OCI-LY7 (cell line): ENCODE data around the gene ZNF783. TPM values are rescaled to one million over a fixed set of nuclear protein-coding genes. Genes with fewer than 3 reads are reported as not detected.
"Not testable (repeated sequence)": the region's sequence is repeated elsewhere in the genome, so short reads cannot be mapped to it uniquely, and the experiment has no call there.

Source experiments
- BruUV-seq: library from RNA; stranded (reverse); fragments of 400-500 nt; replicated peaks from 2 replicates; lab custom pipeline; 2021; lab: Mats Ljungman, UMichigan
- CTCF ChIA-PET: fragments of 300-600 bp; sonication (Branson Sonifier 250); formaldehyde crosslinking; loops from one replicate; lab custom pipeline; 2022; ENCODE audit warnings: antibody characterized with exemption; ENCODE audit not compliant: unreplicated experiment; lab: Charles Lee
- POLR2A ChIA-PET: fragments of 300-600 bp; sonication (Branson Sonifier 250); formaldehyde crosslinking; loops from one replicate; lab custom pipeline; 2022; ENCODE audit warnings: antibody characterized with exemption; lab: Charles Lee
- DNase-seq: peaks from one replicate; pipeline ENCODE4 v3.0.0-alpha.2; 2015; ENCODE audit warnings: low spot score
- H2AFZ ChIP-seq: fragments of 200-600 bp; sonication (generic), shearing (Covaris generic); 2 replicates; pipeline ENCODE4 v1.6.1; 2014; ENCODE audit warnings: mild to moderate bottlenecking, antibody characterized with exemption, low read length, moderate library complexity
- H3K27ac ChIP-seq: fragments of 200-600 bp; sonication (generic); 2 replicates; pipeline ENCODE4 v1.5.1; 2014; ENCODE audit warnings: mixed run types, low read depth, mild to moderate bottlenecking, moderate library complexity, low read length, inconsistent platforms; ENCODE audit not compliant: poor library complexity, severe bottlenecking
- H3K36me3 ChIP-seq: fragments of 200-600 bp; sonication (generic); 2 replicates; pipeline ENCODE4 v1.6.1; 2014; ENCODE audit warnings: mild to moderate bottlenecking, antibody characterized with exemption, low read length, moderate library complexity, mixed read lengths; ENCODE audit not compliant: insufficient read depth
- H3K4me1 ChIP-seq: fragments of 200-600 bp; sonication (generic); 2 replicates; pipeline ENCODE4 v1.5.1; 2014; ENCODE audit warnings: mild to moderate bottlenecking, low read length; ENCODE audit not compliant: insufficient read depth, poor library complexity, severe bottlenecking
- H3K4me2 ChIP-seq: fragments of 200-600 bp; sonication (generic); 2 replicates; pipeline ENCODE4 v1.6.1; 2014; ENCODE audit warnings: mild to moderate bottlenecking, low read length
- H3K4me3 ChIP-seq: fragments of 200-600 bp; sonication (generic); 2 replicates; pipeline ENCODE4 v1.5.1; 2014; ENCODE audit warnings: mild to moderate bottlenecking, low read depth, low read length; ENCODE audit not compliant: poor library complexity, severe bottlenecking
- H3K79me2 ChIP-seq: fragments of 200-600 bp; sonication (generic); 2 replicates; pipeline ENCODE4 v1.6.1; 2016; ENCODE audit warnings: low read depth, mild to moderate bottlenecking, low read length, moderate library complexity, mixed read lengths; ENCODE audit not compliant: insufficient read depth
- H3K9me2 ChIP-seq: fragments of 200-600 bp; sonication (generic); 2 replicates; pipeline ENCODE4 v1.6.1; 2016; ENCODE audit warnings: mild to moderate bottlenecking, low read length, mixed read lengths; ENCODE audit not compliant: insufficient read depth
- H3K9me3 ChIP-seq: fragments of 200-600 bp; sonication (generic); 2 replicates; pipeline ENCODE4 v1.6.1; 2014; ENCODE audit warnings: mild to moderate bottlenecking, mixed run types, low read length, mixed read lengths
- H4K20me1 ChIP-seq: fragments of 200-600 bp; sonication (generic); 2 replicates; pipeline ENCODE4 v1.6.1; 2014; ENCODE audit warnings: mild to moderate bottlenecking, antibody characterized with exemption, low read length, moderate library complexity, mixed read lengths; ENCODE audit not compliant: insufficient read depth
- CTCF ChIP-seq: fragments of 200-600 bp; sonication (generic); conservative IDR thresholded peaks from 2 replicates; pipeline ENCODE4 v1.5.1; 2014; ENCODE audit warnings: mild to moderate bottlenecking, antibody characterized with exemption, low read length, moderate library complexity, mixed read lengths
- EZH2phosphoT487 ChIP-seq: fragments of 200-600 bp; sonication (generic); IDR thresholded peaks from 2 replicates; pipeline ENCODE4 v1.6.1; 2018; ENCODE audit warnings: low read depth, borderline replicate concordance, mild to moderate bottlenecking, mixed run types, antibody characterized with exemption, low read length, moderate library complexity, mixed read lengths
- intact Hi-C: fragments of 100-400 bp; cut with micrococcal nuclease; formaldehyde crosslinking; loops from one replicate; pipeline ENCODE4 v1.10.0; 2022; ENCODE audit not compliant: unreplicated experiment
- total RNA-seq, 2 experiments: library from RNA; depleted of rRNA in 1 of 2; stranded (reverse); fragments of >200 nt in 1 of 2; shearing (Covaris generic) in 1 of 2; gene quantifications; 2 replicates each; pipeline ENCODE4 v1.2.3, GENCODE V29; 2014 to 2022

ZNF783 gene
- total RNA-seq, 2 experiments from 2014 or later, result 13.1 to 18.8 TPM

- Histone ChIP-seq H3K9me3 (peaks cover 13% of the 10 kb centered on the region), H4K20me1 (0 out of 2 replicates have a peak, but pooled peaks cover 10% of the 10 kb centered on the region), H3K4me1 (peaks cover 2% of the 10 kb centered on the region), H3K36me3 (peaks cover 16% of the 10 kb centered on the region), H2AFZ (no peak overlapping the region), H3K4me3 (no peak overlapping the region), H3K4me2 (no peak overlapping the region), H3K9me2 (no peaks in the 10 kb centered on the region), H3K27ac (no peak overlapping the region), H3K79me2 (peaks cover 7% of the 10 kb centered on the region)
- intact Hi-C loops, result no loop called here
- ChIA-PET POLR2A (interaction anchor here (0.7 kb wide), 1 partner anchor 9 kb away, joined by 4 read pairs; no protein-coding TSS in a partner anchor), CTCF (no interaction called here)
- no peak for DNase-seq
- no peak for TF ChIP-seq EZH2phosphoT487
- TF ChIP-seq CTCF, result no peak
- no TSS peak for BruUV-seq
Observed at GRCh38 chr7:149245744-149246143, 16.3 kb upstream of the ZNF783 start.

GRCh38 chr7:149248777-149249176 is 13.2 kb upstream of the ZNF783 start:
- Histone ChIP-seq H3K27ac (no peak overlapping the region), H3K9me3 (no peaks in the 10 kb centered on the region), H3K9me2 (no peaks in the 10 kb centered on the region), H3K4me1 (no peaks in the 10 kb centered on the region), H3K79me2 (no peaks in the 10 kb centered on the region; the same call in 1 of the 2 replicates), H3K4me3 (no peak overlapping the region), H3K36me3 (peaks cover 31% of the 10 kb centered on the region), H3K4me2 (no peak overlapping the region), H4K20me1 (0 out of 2 replicates have a peak, but pooled peaks cover 10% of the 10 kb centered on the region), H2AFZ (no peak overlapping the region)
- TF ChIP-seq CTCF, result no peak
- no peak for TF ChIP-seq EZH2phosphoT487
- intact Hi-C loops, result no loop called here
- no peak for DNase-seq
- ChIA-PET CTCF (no interaction called here), POLR2A (interaction anchor here (0.6 to 0.7 kb wide), 2 partner anchors 262 to 436 kb away, joined by 3 read pairs; no protein-coding TSS in a partner anchor)
- no TSS peak for BruUV-seq

DNA sequence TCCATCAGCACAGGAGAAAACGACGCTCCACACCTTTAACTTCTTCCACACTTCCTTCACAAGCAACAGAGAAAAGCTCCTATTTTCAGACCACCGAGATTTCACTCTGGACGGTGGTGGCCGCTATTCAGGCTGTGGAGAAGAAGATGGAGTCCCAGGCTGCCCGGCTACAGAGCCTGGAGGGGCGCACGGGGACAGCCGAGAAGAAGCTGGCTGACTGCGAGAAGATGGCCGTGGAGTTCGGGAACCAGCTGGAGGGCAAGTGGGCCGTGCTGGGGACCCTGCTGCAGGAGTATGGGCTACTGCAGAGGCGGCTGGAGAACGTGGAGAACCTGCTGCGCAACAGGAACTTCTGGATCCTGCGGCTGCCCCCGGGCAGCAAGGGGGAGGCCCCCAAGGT is 11.8 kb upstream of the ZNF783 start:
- H3K9me2 ChIP-seq, BruUV-seq, H3K27ac ChIP-seq, POLR2A ChIA-PET, H3K4me2 ChIP-seq, H3K4me3 ChIP-seq, H3K4me1 ChIP-seq, CTCF ChIA-PET, intact Hi-C loops, DNase-seq, H3K9me3 ChIP-seq, H3K79me2 ChIP-seq, H2AFZ ChIP-seq: not testable (repeated sequence)
- peaks cover 44% of the 10 kb centered on the region for H3K36me3 ChIP-seq
- H4K20me1 ChIP-seq, result 0 out of 2 replicates have a peak, but pooled peaks cover 10% of the 10 kb centered on the region

GRCh38 chr7:149251518-149251917 is 10.5 kb upstream of the ZNF783 start:
- POLR2A ChIA-PET, result interaction anchor here (0.6 to 1.1 kb wide), 4 partner anchors 11 to 1992 kb away, joined by 3 to 5 read pairs (median 4); no protein-coding TSS in a partner anchor
- DNase-seq, intact Hi-C loops, H3K4me2 ChIP-seq, H3K4me1 ChIP-seq, BruUV-seq, H3K79me2 ChIP-seq, H3K27ac ChIP-seq, H3K9me2 ChIP-seq, H2AFZ ChIP-seq, H3K4me3 ChIP-seq, CTCF ChIA-PET, H3K9me3 ChIP-seq: not testable (repeated sequence)
- H3K36me3 ChIP-seq, result peaks cover 52% of the 10 kb centered on the region
- 0 out of 2 replicates have a peak, but pooled peaks cover 10% of the 10 kb centered on the region for H4K20me1 ChIP-seq
